Measurements from ENCODE around the gene KCTD21.

Gene KCTD21

DNA sequence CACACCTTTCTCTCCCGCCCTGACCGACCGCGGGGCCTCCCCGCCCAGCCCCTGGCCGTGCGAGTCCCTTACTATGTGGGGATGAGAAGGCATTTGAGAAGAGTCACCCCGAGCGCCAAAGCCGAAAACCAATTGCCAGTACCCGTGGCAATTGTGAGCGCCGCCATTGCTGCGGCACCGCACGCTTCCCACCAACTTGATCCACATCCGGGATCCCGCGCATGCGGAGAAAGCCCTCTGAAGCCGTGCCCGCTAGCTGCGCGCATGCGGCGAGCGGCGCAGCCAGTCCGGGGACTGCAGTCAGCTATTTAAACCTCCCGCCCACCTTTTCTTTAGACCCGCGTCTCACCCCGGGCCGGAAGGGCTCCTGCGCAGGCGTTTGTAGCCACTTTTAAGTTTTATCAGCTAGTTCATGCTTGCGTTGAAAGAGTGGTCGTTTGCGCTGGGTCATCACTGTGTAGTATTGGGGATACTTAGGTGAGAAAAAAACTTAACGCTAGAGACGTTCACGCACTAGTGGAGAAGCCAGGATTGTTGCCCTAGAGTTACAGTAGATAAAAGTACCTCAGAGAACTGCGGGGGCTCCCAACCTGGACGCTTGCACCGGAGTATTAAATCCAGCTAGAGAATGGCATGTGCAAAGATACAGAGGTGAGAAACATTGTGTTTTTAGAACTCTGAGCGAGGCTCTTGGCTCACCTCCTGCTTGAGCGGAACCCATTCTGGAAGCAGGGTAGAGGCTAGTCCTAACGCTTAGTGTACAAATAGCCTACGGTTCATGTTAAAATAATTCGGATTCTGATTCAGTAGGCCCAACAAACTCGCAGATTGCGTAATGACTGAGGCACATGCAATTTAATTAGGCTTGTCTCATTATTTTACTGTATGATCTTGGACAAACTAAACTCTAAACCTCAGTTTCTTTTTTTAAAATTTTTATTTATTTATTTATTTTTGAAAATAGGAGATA lies 48.7 kb downstream of the KCTD21 start, which contains the start of gene ALG8:
Gene ALG8 (minus strand): TSS at position 205 of the 970 bp plus-strand sequence. CDS start 38 bp downstream, at position 167.
- DNase-seq, result peak; percentile 86

DNA sequence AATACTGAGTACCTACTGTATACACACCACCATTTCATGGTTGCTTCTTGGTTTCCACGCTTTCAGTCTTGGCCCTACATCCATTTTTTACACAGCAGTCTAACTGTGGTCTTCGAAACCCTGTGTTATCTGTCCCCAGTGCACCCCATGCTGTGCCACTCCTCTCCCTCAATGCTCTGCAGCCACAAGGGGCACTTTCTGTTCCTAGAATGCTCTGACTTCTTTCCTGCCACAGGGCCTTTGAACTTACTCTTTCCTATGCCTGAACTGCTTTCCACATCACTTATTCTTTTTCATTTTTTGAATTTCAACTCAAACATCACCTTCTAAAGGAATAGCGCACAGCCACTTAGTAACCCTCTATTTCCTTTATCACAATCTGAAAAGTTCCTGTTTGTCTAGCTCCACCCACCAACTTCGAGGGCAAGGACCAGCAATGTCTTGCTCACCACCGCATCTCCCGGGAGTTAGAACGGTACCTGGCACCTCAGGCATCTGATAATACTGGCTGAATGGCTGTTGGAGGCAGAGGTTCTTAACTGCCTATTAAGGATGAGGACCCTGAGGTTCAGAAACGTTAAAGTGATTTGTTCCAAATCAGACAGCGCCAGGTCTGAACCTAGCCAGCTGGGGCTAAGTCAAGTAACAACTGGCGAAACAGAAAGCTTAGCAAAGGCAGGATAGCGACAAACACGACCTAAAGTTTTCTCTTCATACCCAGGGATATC lies 49.6 kb downstream of the KCTD21 start:
- DNase-seq, result peak; percentile 7

DNA sequence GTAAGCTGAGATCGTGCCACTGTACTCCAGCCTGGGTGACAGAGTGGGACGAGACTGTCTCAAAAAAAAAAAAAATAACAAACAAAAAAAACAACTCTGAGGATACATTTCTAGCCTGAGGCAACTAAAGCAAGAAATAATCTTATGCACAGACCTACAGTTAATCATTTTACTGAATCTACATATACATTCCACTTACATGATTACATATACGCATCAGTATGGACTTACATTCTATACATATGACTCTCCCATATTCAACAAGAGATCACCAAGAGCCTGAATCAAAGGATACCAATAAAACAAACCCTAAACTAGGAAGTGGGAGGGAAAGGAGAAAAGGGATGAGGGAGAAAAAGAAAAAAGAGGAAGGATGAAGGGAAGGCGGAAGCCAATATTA lies 50.1 kb downstream of the KCTD21 start:
- DNase-seq, result no peak

DNA sequence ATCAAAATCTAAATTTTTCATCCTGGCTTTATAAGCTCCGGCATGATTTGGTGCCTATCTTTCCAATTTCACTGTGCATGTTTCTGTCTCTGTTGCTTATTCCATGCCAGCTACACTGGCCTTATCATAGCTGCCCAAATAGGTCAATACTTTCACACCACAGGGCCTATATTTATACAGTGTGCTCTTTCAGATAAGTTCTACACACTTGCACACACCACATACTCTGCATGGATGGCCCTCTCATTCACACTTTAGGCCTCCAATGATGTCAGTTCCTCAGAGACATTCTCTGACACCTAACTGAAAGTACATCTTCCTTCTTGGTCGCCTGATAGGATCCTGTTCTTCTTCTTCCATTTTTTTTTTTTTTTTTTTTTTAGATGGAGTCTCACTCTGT lies 56.0 kb downstream of the KCTD21 start:
- DNase-seq, result no peak

DNA sequence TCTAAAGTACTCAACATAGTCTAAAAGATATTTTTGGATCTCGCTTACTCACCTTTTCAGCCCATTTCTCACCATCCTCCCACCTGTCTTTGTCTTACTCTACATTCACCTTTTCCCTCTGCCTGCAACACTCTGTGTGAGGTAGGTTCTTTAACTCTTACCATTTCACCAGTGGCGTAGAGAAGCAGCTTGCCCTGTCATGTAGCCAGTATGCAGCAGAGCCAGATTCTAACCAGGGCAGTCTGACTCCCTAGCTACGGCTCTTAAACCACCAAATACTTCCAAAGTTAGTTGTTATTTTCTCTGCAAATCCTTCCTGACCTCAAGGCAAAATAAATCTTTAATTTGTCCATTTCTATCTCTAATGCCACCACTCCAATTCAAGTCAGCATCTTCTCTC lies 56.5 kb downstream of the KCTD21 start:
- DNase-seq, result no peak

DNA sequence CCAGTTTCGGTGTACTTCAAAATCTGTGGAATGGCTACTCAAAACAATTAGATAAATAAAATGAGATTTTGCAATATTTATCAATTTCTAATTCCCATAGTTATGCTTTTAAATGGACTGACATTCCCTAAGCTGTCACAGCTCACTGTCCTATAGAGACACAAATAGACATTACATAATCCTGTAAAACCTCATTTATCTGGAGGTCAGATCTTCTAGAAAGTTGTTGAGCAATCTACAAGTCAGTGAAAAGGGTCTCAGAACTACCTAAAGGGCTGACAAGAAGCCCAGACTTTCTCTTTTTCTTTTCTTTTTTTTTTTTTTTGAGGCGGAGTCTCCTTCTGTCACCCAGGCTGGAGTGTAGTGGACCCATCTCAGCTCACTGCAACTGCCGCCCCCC lies 61.0 kb downstream of the KCTD21 start:
- DNase-seq, result no peak

Data from right kidney (tissue), 1 donor.